Measurements from ENCODE around the gene HIC2.
"Not testable (repeated sequence)": the region's sequence is repeated elsewhere in the genome, so short reads cannot be mapped to it uniquely, and the experiment has no call there.

HIC2 gene

GRCh38 chr22:21435998-21436810 lies 19.0 kb downstream of the HIC2 start:
- DNase-seq = not testable (repeated sequence)

GRCh38 chr22:21438013-21438412 lies 20.8 kb downstream of the HIC2 start:
- DNase-seq = not testable (repeated sequence)

- not testable (repeated sequence) for DNase-seq
Observed at GRCh38 chr22:21440018-21440636, 23.0 kb downstream of the HIC2 start.

- DNase-seq = not testable (repeated sequence)
Observed at GRCh38 chr22:21440676-21441075, 23.5 kb downstream of the HIC2 start.

- not testable (repeated sequence) for DNase-seq
Observed at GRCh38 chr22:21441170-21441569, 24.0 kb downstream of the HIC2 start.

GRCh38 chr22:21442123-21442522 lies 25.0 kb downstream of the HIC2 start:
- DNase-seq = not testable (repeated sequence)

- DNase-seq = not testable (repeated sequence)
Observed at GRCh38 chr22:21442646-21443045, 25.5 kb downstream of the HIC2 start.

GRCh38 chr22:21443057-21443734 lies 26.0 kb downstream of the HIC2 start:
- no peak for DNase-seq

GRCh38 chr22:21443735-21444421 lies 26.7 kb downstream of the HIC2 start:
- DNase-seq = no peak

- no peak for DNase-seq
Observed at GRCh38 chr22:21444701-21445436, 27.7 kb downstream of the HIC2 start.

- no peak for DNase-seq
Observed at GRCh38 chr22:21445437-21446127, 28.4 kb downstream of the HIC2 start.

GRCh38 chr22:21446128-21446826 lies 29.1 kb downstream of the HIC2 start:
- no peak for DNase-seq

- no peak for DNase-seq
Observed at GRCh38 chr22:21446827-21447690, 29.9 kb downstream of the HIC2 start.

GRCh38 chr22:21447694-21448402 lies 30.7 kb downstream of the HIC2 start:
- DNase-seq = no peak

- DNase-seq = no peak
Observed at GRCh38 chr22:21448627-21449416, 31.7 kb downstream of the HIC2 start.

GRCh38 chr22:21449531-21450319 lies 32.6 kb downstream of the HIC2 start:
- DNase-seq = no peak

- DNase-seq = no peak
Observed at GRCh38 chr22:21450320-21450831, 33.2 kb downstream of the HIC2 start.

Measured in fibroblast of upper back skin (primary cell).